ENCODE data around the gene PARM1. TPM values are rescaled to one million over a fixed set of nuclear protein-coding genes. Genes with fewer than 3 reads are reported as not detected.

PARM1 gene
- total and polyA plus RNA-seq, 12 donors, result 11.3 to 204 (median 70.6) TPM

DNA sequence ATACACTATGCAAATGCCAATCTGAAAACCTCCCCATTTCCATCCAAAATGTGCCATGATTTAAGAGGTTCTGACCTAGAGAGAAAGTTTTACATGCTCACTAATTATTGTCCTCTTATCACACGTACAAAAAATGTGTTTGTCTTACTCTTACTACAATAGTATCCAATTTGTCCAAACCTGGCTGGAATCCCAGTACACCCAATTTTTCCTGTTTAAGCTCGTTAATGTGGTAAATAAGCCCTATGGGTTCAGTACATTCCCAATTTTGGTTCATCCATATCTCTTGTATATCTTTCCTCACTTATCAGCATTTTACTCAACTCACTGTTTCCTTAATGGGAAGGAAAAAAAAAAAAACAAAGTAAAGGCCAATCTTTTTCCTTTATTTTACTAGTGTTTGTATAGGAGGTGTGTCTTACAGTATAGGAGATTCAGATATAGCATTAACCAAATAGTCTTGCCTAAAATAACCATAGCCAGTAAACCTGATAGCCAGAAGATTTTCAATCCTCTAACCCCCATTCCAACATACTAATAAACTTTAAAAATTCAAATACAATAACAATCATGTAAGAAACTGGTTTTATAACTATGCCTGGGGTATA is 109.8 kb downstream of the PARM1 start:
- TF ChIP-seq, protein P1, sequence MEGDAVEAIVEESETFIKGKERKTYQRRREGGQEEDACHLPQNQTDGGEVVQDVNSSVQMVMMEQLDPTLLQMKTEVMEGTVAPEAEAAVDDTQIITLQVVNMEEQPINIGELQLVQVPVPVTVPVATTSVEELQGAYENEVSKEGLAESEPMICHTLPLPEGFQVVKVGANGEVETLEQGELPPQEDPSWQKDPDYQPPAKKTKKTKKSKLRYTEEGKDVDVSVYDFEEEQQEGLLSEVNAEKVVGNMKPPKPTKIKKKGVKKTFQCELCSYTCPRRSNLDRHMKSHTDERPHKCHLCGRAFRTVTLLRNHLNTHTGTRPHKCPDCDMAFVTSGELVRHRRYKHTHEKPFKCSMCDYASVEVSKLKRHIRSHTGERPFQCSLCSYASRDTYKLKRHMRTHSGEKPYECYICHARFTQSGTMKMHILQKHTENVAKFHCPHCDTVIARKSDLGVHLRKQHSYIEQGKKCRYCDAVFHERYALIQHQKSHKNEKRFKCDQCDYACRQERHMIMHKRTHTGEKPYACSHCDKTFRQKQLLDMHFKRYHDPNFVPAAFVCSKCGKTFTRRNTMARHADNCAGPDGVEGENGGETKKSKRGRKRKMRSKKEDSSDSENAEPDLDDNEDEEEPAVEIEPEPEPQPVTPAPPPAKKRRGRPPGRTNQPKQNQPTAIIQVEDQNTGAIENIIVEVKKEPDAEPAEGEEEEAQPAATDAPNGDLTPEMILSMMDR (IDR thresholded peaks at IDR 0.05), result no peak
- TF ChIP-seq POLR2A (IDR thresholded peaks at IDR 0.05), result no peak

DNA sequence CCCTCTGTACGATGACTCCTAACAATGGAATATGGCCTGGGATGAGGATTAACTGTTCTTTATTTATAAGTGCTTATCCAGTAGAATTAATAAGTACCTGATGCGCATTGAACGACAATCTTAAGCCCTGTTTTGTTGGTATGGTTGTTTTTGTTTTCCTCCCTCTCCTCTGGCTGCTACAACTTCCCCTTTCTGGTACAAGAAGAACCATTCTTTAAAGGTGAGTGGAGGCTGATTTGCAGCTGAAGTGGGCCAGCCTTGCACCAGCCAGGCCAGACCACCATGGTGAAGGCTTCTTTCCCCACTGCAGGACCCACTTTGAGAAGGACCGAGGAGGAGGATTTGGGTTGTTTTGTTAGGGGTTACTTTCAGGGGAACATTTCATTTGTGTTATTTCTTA is 113.3 kb downstream of the PARM1 start:
- no peaks in the 10 kb centered on the region for H3K4me1 ChIP-seq (replicated peaks in 1 of 2)
- no peak overlapping the region for H3K4me3 ChIP-seq
- H3K9me3 ChIP-seq (replicated peaks in 1 of 3), result no peaks in the 10 kb centered on the region
- H3K36me3 ChIP-seq (replicated peaks in 1 of 2), result no peaks in the 10 kb centered on the region
- H3K27ac ChIP-seq, result no peak overlapping the region
- 88 to 93% (median 91%) methylated on average over 4 of the region's 4 CpGs for WGBS, 4 donors
- no peak for DNase-seq
- intact Hi-C loops (cut with DNase I), result no loop called here
- no peaks in the 10 kb centered on the region for H3K27me3 ChIP-seq
- TF ChIP-seq, protein P1 (IDR thresholded peaks at IDR 0.05), result no peak
- no peak for TF ChIP-seq POLR2A (IDR thresholded peaks at IDR 0.05)

More for the DNA sequence above, 109.8 kb downstream of the PARM1 start:
- Histone ChIP-seq H3K9me3 (replicated peaks in 1 of 3) (no peaks in the 10 kb centered on the region), H3K4me1 (replicated peaks in 1 of 2) (no peaks in the 10 kb centered on the region), H3K4me3 (no peak overlapping the region), H3K36me3 (replicated peaks in 1 of 2) (no peaks in the 10 kb centered on the region), H3K27me3 (no peaks in the 10 kb centered on the region), H3K27ac (no peak overlapping the region)
- 48 to 70% (median 64%) methylated on average over 2 of the region's 2 CpGs for WGBS, 4 donors
- intact Hi-C loops (cut with DNase I), result no loop called here
- DNase-seq, result no peak

DNA sequence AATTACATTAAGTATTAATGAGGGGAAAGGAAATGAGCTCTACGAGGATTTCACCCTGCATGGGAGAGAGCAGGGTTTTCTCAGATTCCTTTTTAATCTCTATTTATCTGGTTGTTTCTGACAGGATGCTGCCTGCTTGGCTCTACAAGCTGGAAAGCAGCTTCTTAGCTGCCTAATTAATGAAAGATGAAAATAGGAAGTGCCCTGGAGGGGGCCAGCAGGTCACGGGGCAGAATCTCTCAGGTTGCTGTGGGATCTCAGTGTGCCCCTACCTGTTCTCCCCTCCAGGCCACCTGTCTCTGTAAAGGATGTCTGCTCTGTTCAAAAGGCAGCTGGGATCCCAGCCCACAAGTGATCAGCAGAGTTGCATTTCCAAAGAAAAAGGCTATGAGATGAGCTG is 113.7 kb downstream of the PARM1 start:
- WGBS, 4 donors, result 50 to 59% (median 51%) methylated on average over 2 of the region's 2 CpGs
- Histone ChIP-seq H3K36me3 (replicated peaks in 1 of 2) (no peaks in the 10 kb centered on the region), H3K27me3 (no peaks in the 10 kb centered on the region), H3K4me1 (replicated peaks in 1 of 2) (no peaks in the 10 kb centered on the region), H3K4me3 (no peak overlapping the region), H3K27ac (no peak overlapping the region), H3K9me3 (replicated peaks in 1 of 3) (no peaks in the 10 kb centered on the region)
- no peak for TF ChIP-seq POLR2A (IDR thresholded peaks at IDR 0.05)
- TF ChIP-seq, protein P1 (IDR thresholded peaks at IDR 0.05), result no peak
- intact Hi-C loops (cut with DNase I), result no loop called here
- no peak for DNase-seq

DNA sequence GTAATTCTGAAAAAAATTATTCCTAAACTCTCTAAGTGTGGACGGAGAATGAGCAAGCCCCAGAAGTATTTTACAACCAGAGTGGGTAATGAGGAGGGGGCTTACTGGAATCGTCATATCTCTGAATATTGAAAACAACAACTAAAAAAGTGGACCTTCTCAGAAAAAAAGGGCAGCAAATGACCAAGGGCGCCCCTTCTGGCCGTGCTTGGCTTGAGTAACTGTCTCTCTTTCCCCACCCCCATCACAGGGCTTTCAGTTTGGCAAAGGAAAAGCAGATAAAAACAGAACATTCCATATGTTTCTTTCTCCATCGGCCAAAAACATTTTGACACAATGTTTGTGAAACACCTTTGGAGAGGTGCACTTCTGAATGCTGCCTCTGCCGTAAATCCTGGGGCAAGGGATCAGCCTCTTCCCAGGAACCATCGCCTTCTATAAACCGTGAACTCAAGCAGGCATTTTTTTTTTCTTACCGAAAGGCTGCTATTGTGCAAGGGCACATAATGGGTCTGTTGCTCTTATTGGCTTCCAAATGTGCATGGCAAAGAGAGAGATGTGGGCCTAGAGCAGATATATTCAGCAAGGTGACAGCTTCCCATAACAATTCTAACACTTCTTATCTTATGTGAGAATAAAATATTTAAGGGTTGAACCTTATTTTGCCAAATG is 115.4 kb downstream of the PARM1 start:
- Histone ChIP-seq H3K27ac (no peak overlapping the region), H3K36me3 (replicated peaks in 1 of 2) (no peaks in the 10 kb centered on the region), H3K27me3 (no peaks in the 10 kb centered on the region), H3K4me1 (replicated peaks in 1 of 2) (no peaks in the 10 kb centered on the region), H3K9me3 (replicated peaks in 1 of 3) (no peaks in the 10 kb centered on the region), H3K4me3 (no peak overlapping the region)
- no peak for DNase-seq
- WGBS, 4 donors, result 63 to 71% (median 66%) methylated on average over 9 of the region's 9 CpGs
- no peak for TF ChIP-seq POLR2A (IDR thresholded peaks at IDR 0.05)
- TF ChIP-seq, protein P1 (IDR thresholded peaks at IDR 0.05), result no peak
- intact Hi-C loops (cut with DNase I), result no loop called here

Measured in adrenal gland (tissue), 12 donors.